ENCODE data around the gene TEF. TPM values are rescaled to one million over a fixed set of nuclear protein-coding genes. Genes with fewer than 3 reads are reported as not detected.

The TEF gene
- total RNA-seq, 1 donor from 2014 or later: 13.9 TPM

GRCh38 chr22:41445129-41446056, 63.7 kb downstream of the TEF start:
- peaks cover 15% of the 10 kb centered on the region for H3K9me3 Mint-ChIP-seq (ENCODE audit: unreplicated experiment)
- H3K4me1 Mint-ChIP-seq (ENCODE audit: low read depth, unreplicated experiment): peaks cover 14% of the 10 kb centered on the region
- DNase-seq: no peak
- peaks cover 6% of the 10 kb centered on the region for H3K27me3 Mint-ChIP-seq (ENCODE audit: unreplicated experiment)
- H3K36me3 Mint-ChIP-seq (ENCODE audit: unreplicated experiment): no peaks in the 10 kb centered on the region
- peak overlapping the region; percentile 92 for H3K27ac Mint-ChIP-seq (ENCODE audit: unreplicated experiment)
- H3K4me3 Mint-ChIP-seq (ENCODE audit: unreplicated experiment): peak overlapping the region; percentile 92
- TF ChIP-seq CTCF (IDR thresholded peaks at IDR 0.05; ENCODE audit: partially characterized antibody, unreplicated experiment): no peak

GRCh38 chr22:41446057-41446501, 64.3 kb downstream of the TEF start:
- peaks cover 6% of the 10 kb centered on the region for H3K27me3 Mint-ChIP-seq (ENCODE audit: unreplicated experiment)
- peak overlapping the region; percentile 92 for H3K27ac Mint-ChIP-seq (ENCODE audit: unreplicated experiment)
- peaks cover 14% of the 10 kb centered on the region for H3K4me1 Mint-ChIP-seq (ENCODE audit: low read depth, unreplicated experiment)
- H3K36me3 Mint-ChIP-seq (ENCODE audit: unreplicated experiment): no peaks in the 10 kb centered on the region
- no peak for TF ChIP-seq CTCF (IDR thresholded peaks at IDR 0.05; ENCODE audit: partially characterized antibody, unreplicated experiment)
- H3K9me3 Mint-ChIP-seq (ENCODE audit: unreplicated experiment): peaks cover 15% of the 10 kb centered on the region
- no peak for DNase-seq
- peak overlapping the region; percentile 92 for H3K4me3 Mint-ChIP-seq (ENCODE audit: unreplicated experiment)

GRCh38 chr22:41446639-41447434, 65.1 kb downstream of the TEF start, which contains the start of gene TOB2:
TSS of gene TOB2 (minus strand) at chr22:41446801. CDS start at chr22:41437345, 9,456 bp downstream.
- Mint-ChIP-seq H3K9me3 (ENCODE audit: unreplicated experiment) (peaks cover 15% of the 10 kb centered on the region), H3K4me1 (ENCODE audit: low read depth, unreplicated experiment) (peaks cover 14% of the 10 kb centered on the region), H3K4me3 (ENCODE audit: unreplicated experiment) (peak within 1 kb of the TSS; percentile 92), H3K36me3 (ENCODE audit: unreplicated experiment) (no peaks in the 10 kb centered on the region), H3K27ac (ENCODE audit: unreplicated experiment) (peak within 1 kb of the TSS; percentile 98), H3K27me3 (ENCODE audit: unreplicated experiment) (peaks cover 6% of the 10 kb centered on the region)
- DNase-seq: peak; percentile 95
- TF ChIP-seq CTCF (IDR thresholded peaks at IDR 0.05; ENCODE audit: partially characterized antibody, unreplicated experiment): no peak

GRCh38 chr22:41447435-41448188, 65.9 kb downstream of the TEF start:
- Mint-ChIP-seq H3K27me3 (ENCODE audit: unreplicated experiment) (peaks cover 6% of the 10 kb centered on the region), H3K4me3 (ENCODE audit: unreplicated experiment) (peak overlapping the region; percentile 96), H3K9me3 (ENCODE audit: unreplicated experiment) (peaks cover 15% of the 10 kb centered on the region), H3K36me3 (ENCODE audit: unreplicated experiment) (no peaks in the 10 kb centered on the region), H3K4me1 (ENCODE audit: low read depth, unreplicated experiment) (peaks cover 12% of the 10 kb centered on the region), H3K27ac (ENCODE audit: unreplicated experiment) (peak overlapping the region; percentile 99)
- TF ChIP-seq CTCF (IDR thresholded peaks at IDR 0.05; ENCODE audit: partially characterized antibody, unreplicated experiment): no peak
- peak; percentile 85 for DNase-seq

Measured in glutamatergic neuron (in vitro differentiated cells).